Heart left ventricle (tissue), 13 donors: ENCODE results near the gene GCLC.

ENCODE experiments used
- POLR2A ChIP-seq, 2 donors: fragments of 450-650 bp; IDR thresholded peaks; one replicate each; pipeline ENCODE4 v1.6.1; 2017; ENCODE audit warnings: antibody characterized with exemption in 2 of 2, mild to moderate bottlenecking in 2 of 2, moderate library complexity in 2 of 2
- TF ChIP-seq, protein P1 (sequence below), 12 donors: fragments of 200-600 bp; sonication (generic) in 4 of 12; IDR thresholded peaks; one replicate each; pipeline versions ENCODE4 v1.5.0 to v1.8.0; 2018 to 2022; ENCODE audit warnings: antibody characterized with exemption in 12 of 12, mild to moderate bottlenecking in 5 of 12
- donor health status: ischemic (EF 13 %, LVEDD 7.1; RV severe dilation, severe dysfunction).
- donor health status: DM: no; HTN: yes; CAD: no.
- donor health status: DM: no; HTN: no; CAD: no.
- donor health status: ischemic (EF 25% LVEDD 6.9; RV normal size, moderate dysfunction).
- donor health status: ischemic (EF 25% LVEDD 5.7; RV mildly dilated, moderate dysfunction).
- donor health status: ischemic (EF 35%, LVEDD 5.7; RV mildly dilated, moderate dysfunction).
- donor health status: nonischemic (EF 11% LVEDD 7.7; RV severe dilation, severe dysfunction).
- donor health status: DM: yes; HTN: yes; CAD: no.
- donor health status: PGD.
- donor health status: ischemic (EF 29% LVEDD 5.4; RV normal size, mild dysfunction).
- donor health status: nonischemic (EF 23%, LVEDD 6.1; RV moderate dilation, normal function).

DNA sequence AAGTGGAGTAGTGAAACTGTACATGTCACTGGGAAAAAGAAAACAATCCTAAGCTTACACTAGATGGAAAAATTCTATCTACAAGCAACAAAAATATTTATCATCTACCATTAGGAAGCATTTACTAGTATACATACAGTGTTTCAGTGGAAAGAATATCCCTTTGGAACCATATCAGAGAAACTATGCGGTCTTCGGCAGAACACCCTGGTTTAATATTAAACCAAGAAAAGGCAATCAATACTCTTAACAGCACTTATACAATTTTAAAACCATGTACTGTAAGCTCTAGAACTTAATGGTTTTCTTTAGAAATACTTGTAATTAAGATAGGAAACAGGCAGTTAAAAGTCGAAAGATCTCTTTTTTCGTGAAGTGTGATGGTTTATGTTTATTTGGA, 32.3 kb downstream of the GCLC start:
- TF ChIP-seq, protein P1, sequence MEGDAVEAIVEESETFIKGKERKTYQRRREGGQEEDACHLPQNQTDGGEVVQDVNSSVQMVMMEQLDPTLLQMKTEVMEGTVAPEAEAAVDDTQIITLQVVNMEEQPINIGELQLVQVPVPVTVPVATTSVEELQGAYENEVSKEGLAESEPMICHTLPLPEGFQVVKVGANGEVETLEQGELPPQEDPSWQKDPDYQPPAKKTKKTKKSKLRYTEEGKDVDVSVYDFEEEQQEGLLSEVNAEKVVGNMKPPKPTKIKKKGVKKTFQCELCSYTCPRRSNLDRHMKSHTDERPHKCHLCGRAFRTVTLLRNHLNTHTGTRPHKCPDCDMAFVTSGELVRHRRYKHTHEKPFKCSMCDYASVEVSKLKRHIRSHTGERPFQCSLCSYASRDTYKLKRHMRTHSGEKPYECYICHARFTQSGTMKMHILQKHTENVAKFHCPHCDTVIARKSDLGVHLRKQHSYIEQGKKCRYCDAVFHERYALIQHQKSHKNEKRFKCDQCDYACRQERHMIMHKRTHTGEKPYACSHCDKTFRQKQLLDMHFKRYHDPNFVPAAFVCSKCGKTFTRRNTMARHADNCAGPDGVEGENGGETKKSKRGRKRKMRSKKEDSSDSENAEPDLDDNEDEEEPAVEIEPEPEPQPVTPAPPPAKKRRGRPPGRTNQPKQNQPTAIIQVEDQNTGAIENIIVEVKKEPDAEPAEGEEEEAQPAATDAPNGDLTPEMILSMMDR (IDR thresholded peaks at IDR 0.05) = no peak
- no peak for TF ChIP-seq POLR2A (IDR thresholded peaks at IDR 0.05)
